ENCODE results near the gene IDI1.
A peak's percentile ranks its signal among the peaks of the same experiment; 100 is the strongest.
"Not testable (repeated sequence)": the region's sequence is repeated elsewhere in the genome, so short reads cannot be mapped to it uniquely, and the experiment has no call there.

Gene IDI1

GRCh38 chr10:1048732-1049424, at the start of gene IDI1:
Gene IDI1 (minus strand): TSS chr10:1049119. CDS start chr10:1049003, 116 bp downstream.
- DNase-seq, result peak; percentile 99

GRCh38 chr10:1097436-1097835, 48.5 kb upstream of the IDI1 start:
- no peak for DNase-seq

GRCh38 chr10:1096287-1096889, 47.5 kb upstream of the IDI1 start:
- DNase-seq, result no peak

GRCh38 chr10:1095498-1095897, 46.6 kb upstream of the IDI1 start:
- no peak for DNase-seq

- DNase-seq, result no peak
Measured at GRCh38 chr10:1094112-1095057, 45.5 kb upstream of the IDI1 start.

GRCh38 chr10:1093696-1094095, 44.8 kb upstream of the IDI1 start:
- DNase-seq, result no peak

GRCh38 chr10:1090696-1091095, 41.8 kb upstream of the IDI1 start:
- no peak for DNase-seq

- no peak for DNase-seq
Measured at GRCh38 chr10:1089017-1089689, 40.2 kb upstream of the IDI1 start.

- no peak for DNase-seq
Measured at GRCh38 chr10:1086787-1087186, 37.9 kb upstream of the IDI1 start.

- no peak for DNase-seq
Measured at GRCh38 chr10:1085258-1085657, 36.3 kb upstream of the IDI1 start.

- no peak for DNase-seq
Measured at GRCh38 chr10:1084011-1084950, 35.4 kb upstream of the IDI1 start.

- no peak for DNase-seq
Measured at GRCh38 chr10:1083581-1083980, 34.7 kb upstream of the IDI1 start.

GRCh38 chr10:1078668-1079067, 29.7 kb upstream of the IDI1 start:
- no peak for DNase-seq

GRCh38 chr10:1074748-1075308, 25.9 kb upstream of the IDI1 start:
- no peak for DNase-seq

- no peak for DNase-seq
Measured at GRCh38 chr10:1074052-1074747, 25.3 kb upstream of the IDI1 start.

GRCh38 chr10:1070919-1071318, 22.0 kb upstream of the IDI1 start:
- no peak for DNase-seq

GRCh38 chr10:1068380-1069361, 19.8 kb upstream of the IDI1 start:
- no peak for DNase-seq

- DNase-seq, result not testable (repeated sequence)
Measured at GRCh38 chr10:1066734-1067133, 17.8 kb upstream of the IDI1 start.

- no peak for DNase-seq
Measured at GRCh38 chr10:1064964-1065247, 16.0 kb upstream of the IDI1 start.
